WERI-Rb-1 (cell line): Measurements from ENCODE around the gene CFAP299.
A peak's percentile ranks its signal among the peaks of the same experiment; 100 is the strongest.
"Not testable (repeated sequence)": the region's sequence is repeated elsewhere in the genome, so short reads cannot be mapped to it uniquely, and the experiment has no call there.

ENCODE experiments used
- DNase-seq: peaks from one replicate; pipeline ENCODE4 v3.0.0-alpha.2; 2020
- H3K27ac ChIP-seq: fragments of 250-450 bp; sonication (Bioruptor Pico); 2 replicates; pipeline ENCODE4 v1.5.1; 2020; ENCODE audit warnings: mild to moderate bottlenecking, moderate library complexity
- H3K27me3 ChIP-seq: fragments of 250-450 bp; sonication (Bioruptor Pico); 2 replicates; pipeline ENCODE4 v1.5.1; 2021; ENCODE audit warnings: mild to moderate bottlenecking, low read depth, moderate library complexity; ENCODE audit not compliant: insufficient read depth, severe bottlenecking
- H3K36me3 ChIP-seq: fragments of 250-450 bp; sonication (Bioruptor Pico); 2 replicates; pipeline ENCODE4 v1.5.1; 2020; ENCODE audit warnings: mild to moderate bottlenecking, moderate library complexity
- H3K4me3 ChIP-seq: 2 replicates; pipeline ENCODE4 v1.5.1; 2011; ENCODE audit warnings: low read depth, mild to moderate bottlenecking, control low read depth, low read length
- H3K9me3 ChIP-seq: fragments of 250-450 bp; sonication (Bioruptor Pico); 2 replicates; pipeline ENCODE4 v1.5.1; 2021; ENCODE audit warnings: mild to moderate bottlenecking, moderate library complexity; ENCODE audit not compliant: severe bottlenecking
- TF ChIP-seq, protein P1 (sequence below): IDR thresholded peaks from 2 replicates; pipeline ENCODE4 v1.5.1; 2011; ENCODE audit warnings: low read depth, mild to moderate bottlenecking, control low read depth, inconsistent platforms, low read length

The CFAP299 gene

GRCh38 chr4:80331693-80332092 lies 3.8 kb upstream of the CFAP299 start:
- Histone ChIP-seq H3K27me3 (no peaks in the 10 kb centered on the region), H3K9me3 (no peaks in the 10 kb centered on the region), H3K36me3 (no peaks in the 10 kb centered on the region), H3K4me3 (no peak overlapping the region), H3K27ac (no peak overlapping the region)
- no peak for DNase-seq
- TF ChIP-seq, protein P1, sequence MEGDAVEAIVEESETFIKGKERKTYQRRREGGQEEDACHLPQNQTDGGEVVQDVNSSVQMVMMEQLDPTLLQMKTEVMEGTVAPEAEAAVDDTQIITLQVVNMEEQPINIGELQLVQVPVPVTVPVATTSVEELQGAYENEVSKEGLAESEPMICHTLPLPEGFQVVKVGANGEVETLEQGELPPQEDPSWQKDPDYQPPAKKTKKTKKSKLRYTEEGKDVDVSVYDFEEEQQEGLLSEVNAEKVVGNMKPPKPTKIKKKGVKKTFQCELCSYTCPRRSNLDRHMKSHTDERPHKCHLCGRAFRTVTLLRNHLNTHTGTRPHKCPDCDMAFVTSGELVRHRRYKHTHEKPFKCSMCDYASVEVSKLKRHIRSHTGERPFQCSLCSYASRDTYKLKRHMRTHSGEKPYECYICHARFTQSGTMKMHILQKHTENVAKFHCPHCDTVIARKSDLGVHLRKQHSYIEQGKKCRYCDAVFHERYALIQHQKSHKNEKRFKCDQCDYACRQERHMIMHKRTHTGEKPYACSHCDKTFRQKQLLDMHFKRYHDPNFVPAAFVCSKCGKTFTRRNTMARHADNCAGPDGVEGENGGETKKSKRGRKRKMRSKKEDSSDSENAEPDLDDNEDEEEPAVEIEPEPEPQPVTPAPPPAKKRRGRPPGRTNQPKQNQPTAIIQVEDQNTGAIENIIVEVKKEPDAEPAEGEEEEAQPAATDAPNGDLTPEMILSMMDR, result no peak

DNA sequence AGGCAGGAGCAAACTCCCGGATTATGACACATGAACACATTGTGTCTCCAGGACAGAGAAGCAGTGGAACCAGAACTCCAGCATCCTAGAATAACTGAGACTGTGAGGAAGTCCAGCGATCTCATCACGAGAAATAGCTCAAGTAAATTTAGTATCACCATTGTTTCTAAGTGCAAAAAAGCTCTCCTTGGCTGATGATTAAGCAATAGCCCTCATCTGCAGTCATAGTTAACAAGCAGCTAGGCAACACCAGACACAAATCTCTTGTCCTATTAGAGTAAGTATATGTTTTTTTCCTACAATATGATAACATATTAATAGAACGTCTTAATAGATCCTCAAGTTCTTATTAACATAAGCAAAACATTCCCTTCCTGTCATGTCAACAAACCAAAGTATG lies 2.4 kb upstream of the CFAP299 start:
- no peak overlapping the region for H3K4me3 ChIP-seq
- TF ChIP-seq, protein P1, result no peak
- DNase-seq, result no peak
- H3K27me3 ChIP-seq, result no peaks in the 10 kb centered on the region
- no peak overlapping the region for H3K27ac ChIP-seq
- H3K9me3 ChIP-seq, result no peaks in the 10 kb centered on the region
- no peaks in the 10 kb centered on the region for H3K36me3 ChIP-seq

DNA sequence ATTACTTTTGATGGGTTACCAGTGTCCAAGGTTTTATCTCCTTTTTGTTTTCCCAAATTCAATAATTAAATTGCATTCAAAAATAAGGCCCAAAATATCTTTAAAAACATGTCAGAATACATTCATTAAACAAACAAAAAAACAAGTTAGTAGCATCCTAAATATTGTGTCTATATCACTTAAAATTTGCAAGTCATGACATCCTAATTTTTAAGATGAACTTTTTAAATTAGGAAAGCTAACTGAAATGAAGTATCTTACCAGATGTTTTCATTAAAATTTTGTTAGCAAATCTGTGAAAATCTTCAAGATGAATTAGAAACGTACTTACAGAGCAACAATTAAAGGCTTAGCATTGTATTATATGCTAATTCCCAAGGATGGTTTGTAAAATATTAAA lies 962 bp upstream of the CFAP299 start:
- Histone ChIP-seq H3K36me3 (no peaks in the 10 kb centered on the region), H3K27me3 (no peaks in the 10 kb centered on the region), H3K4me3 (no peak overlapping the region), H3K27ac (no peak overlapping the region), H3K9me3 (no peaks in the 10 kb centered on the region)
- DNase-seq, result no peak
- TF ChIP-seq, protein P1, result no peak

- Histone ChIP-seq H3K27me3 (no peaks in the 10 kb centered on the region), H3K27ac (no peak overlapping the region), H3K9me3 (no peaks in the 10 kb centered on the region), H3K36me3 (no peaks in the 10 kb centered on the region), H3K4me3 (peak overlapping the region; percentile 58)
- TF ChIP-seq, protein P1, result no peak
- no peak for DNase-seq
These were observed 340 bp upstream of the CFAP299 start for GRCh38 chr4:80335226-80335553.

- DNase-seq, result peak; percentile 61
- Histone ChIP-seq H3K36me3 (no peaks in the 10 kb centered on the region), H3K27me3 (no peaks in the 10 kb centered on the region), H3K9me3 (no peaks in the 10 kb centered on the region), H3K27ac (no peak overlapping the region), H3K4me3 (peak overlapping the region; percentile 58)
- TF ChIP-seq, protein P1, result peak; percentile 59
These were observed 1.1 kb downstream of the CFAP299 start for GRCh38 chr4:80336582-80336981.

DNA sequence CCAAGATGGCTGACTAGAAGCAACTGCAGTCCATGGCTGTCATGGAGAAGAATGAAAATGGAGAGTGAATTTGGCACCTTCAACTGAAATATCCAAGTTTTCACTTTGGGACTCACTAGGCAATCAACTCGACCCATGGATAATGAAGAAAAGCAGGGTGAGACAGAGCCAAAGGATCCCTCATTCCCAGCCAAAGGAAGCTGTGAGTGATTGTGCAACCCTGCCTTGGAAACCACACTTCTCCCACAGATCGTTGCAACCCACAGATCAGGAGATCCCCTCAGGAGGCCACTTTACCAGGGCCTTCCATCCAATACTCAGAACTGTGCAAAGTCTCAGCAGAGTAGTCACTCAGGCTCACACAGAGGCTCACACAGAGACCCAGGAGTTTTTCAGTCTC lies 4.5 kb downstream of the CFAP299 start:
- H3K36me3 ChIP-seq, result no peaks in the 10 kb centered on the region
- DNase-seq, result no peak
- no peak overlapping the region for H3K4me3 ChIP-seq
- no peaks in the 10 kb centered on the region for H3K9me3 ChIP-seq
- H3K27me3 ChIP-seq, result no peaks in the 10 kb centered on the region
- TF ChIP-seq, protein P1, result no peak
- H3K27ac ChIP-seq, result no peak overlapping the region

GRCh38 chr4:80342684-80343083 lies 7.2 kb downstream of the CFAP299 start:
- not testable (repeated sequence) for H3K27me3 ChIP-seq, H3K9me3 ChIP-seq, H3K27ac ChIP-seq, DNase-seq, H3K36me3 ChIP-seq, H3K4me3 ChIP-seq
